ENCODE data around the gene NKAPL.

DNA sequence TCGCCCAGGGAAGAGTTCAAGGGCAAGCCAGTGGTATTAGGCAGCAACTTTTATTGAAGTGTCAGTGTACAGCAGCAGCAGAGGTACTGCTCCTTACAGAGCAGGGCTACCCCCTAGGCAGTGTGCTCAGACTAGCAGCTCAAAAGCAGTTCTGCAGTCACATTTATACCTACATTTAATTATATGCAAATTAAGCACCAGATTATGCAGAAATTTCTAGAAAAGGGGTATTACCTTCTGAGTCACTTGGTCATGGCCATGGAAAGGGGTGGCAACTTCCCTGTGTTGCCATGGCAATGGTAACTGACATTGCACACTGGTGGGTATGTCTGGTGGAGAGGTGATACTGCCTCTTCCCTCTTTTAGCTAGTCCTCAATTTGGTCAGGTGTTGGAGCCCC lies 5.0 kb upstream of the NKAPL start:
- TF ChIP-seq, protein P1, sequence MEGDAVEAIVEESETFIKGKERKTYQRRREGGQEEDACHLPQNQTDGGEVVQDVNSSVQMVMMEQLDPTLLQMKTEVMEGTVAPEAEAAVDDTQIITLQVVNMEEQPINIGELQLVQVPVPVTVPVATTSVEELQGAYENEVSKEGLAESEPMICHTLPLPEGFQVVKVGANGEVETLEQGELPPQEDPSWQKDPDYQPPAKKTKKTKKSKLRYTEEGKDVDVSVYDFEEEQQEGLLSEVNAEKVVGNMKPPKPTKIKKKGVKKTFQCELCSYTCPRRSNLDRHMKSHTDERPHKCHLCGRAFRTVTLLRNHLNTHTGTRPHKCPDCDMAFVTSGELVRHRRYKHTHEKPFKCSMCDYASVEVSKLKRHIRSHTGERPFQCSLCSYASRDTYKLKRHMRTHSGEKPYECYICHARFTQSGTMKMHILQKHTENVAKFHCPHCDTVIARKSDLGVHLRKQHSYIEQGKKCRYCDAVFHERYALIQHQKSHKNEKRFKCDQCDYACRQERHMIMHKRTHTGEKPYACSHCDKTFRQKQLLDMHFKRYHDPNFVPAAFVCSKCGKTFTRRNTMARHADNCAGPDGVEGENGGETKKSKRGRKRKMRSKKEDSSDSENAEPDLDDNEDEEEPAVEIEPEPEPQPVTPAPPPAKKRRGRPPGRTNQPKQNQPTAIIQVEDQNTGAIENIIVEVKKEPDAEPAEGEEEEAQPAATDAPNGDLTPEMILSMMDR (IDR thresholded peaks at IDR 0.05; ENCODE audit: low read depth, low read length) = no peak
- TF ChIP-seq EZH2phosphoT487 (IDR thresholded peaks at IDR 0.05; ENCODE audit: low read depth) = no peak
